Hepatocyte (in vitro differentiated cells): ENCODE data around the gene AGFG1. TPM values are rescaled to one million over a fixed set of nuclear protein-coding genes. Genes with fewer than 3 reads are reported as not detected.
A peak's percentile ranks its signal among the peaks of the same experiment; 100 is the strongest.

Experiments
- DNase-seq: peaks from one replicate; pipeline ENCODE4 v3.0.0-alpha.2; 2016; ENCODE audit warnings: low spot score
- H2AFZ ChIP-seq: fragments of 200-600 bp; sonication (generic); 2 replicates; pipeline ENCODE4 v1.6.0; 2016; ENCODE audit warnings: antibody characterized with exemption, mild to moderate bottlenecking
- H3K27ac ChIP-seq: fragments of 200-600 bp; sonication (generic); 2 replicates; pipeline ENCODE4 v1.5.1; 2016; ENCODE audit warnings: mild to moderate bottlenecking
- H3K27me3 ChIP-seq: fragments of 200-600 bp; sonication (generic); 2 replicates; pipeline ENCODE4 v1.6.1; 2016
- H3K36me3 ChIP-seq: fragments of 200-600 bp; sonication (generic); replicated peaks from 2 replicates; pipeline ENCODE4 v1.5.1; 2016; ENCODE audit warnings: low read depth; ENCODE audit not compliant: insufficient read depth
- H3K4me1 ChIP-seq: fragments of 200-600 bp; sonication (generic); 2 replicates; pipeline ENCODE4 v1.5.1; 2016; ENCODE audit warnings: mild to moderate bottlenecking, moderate library complexity; ENCODE audit not compliant: insufficient read depth
- H3K4me2 ChIP-seq: fragments of 200-600 bp; sonication (generic); 2 replicates; pipeline ENCODE4 v1.6.0; 2016
- H3K4me3 ChIP-seq: fragments of 200-600 bp; sonication (generic); 2 replicates; pipeline ENCODE4 v1.5.1; 2016; ENCODE audit warnings: mild to moderate bottlenecking
- H3K79me2 ChIP-seq: fragments of 200-600 bp; sonication (generic); 2 replicates; pipeline ENCODE4 v1.6.0; 2017; ENCODE audit warnings: mild to moderate bottlenecking
- H3K9me2 ChIP-seq: fragments of 200-600 bp; sonication (generic); replicated peaks from 2 replicates; pipeline ENCODE4 v1.6.0; 2017; ENCODE audit warnings: mild to moderate bottlenecking; ENCODE audit not compliant: insufficient read depth
- H3K9me3 ChIP-seq: fragments of 200-600 bp; sonication (generic); 2 replicates; pipeline ENCODE4 v1.5.1; 2016; ENCODE audit warnings: low read depth, mild to moderate bottlenecking
- H4K20me1 ChIP-seq: fragments of 200-600 bp; sonication (generic); 2 replicates; pipeline ENCODE4 v1.6.0; 2016; ENCODE audit warnings: mild to moderate bottlenecking; ENCODE audit not compliant: insufficient read depth, poor library complexity, severe bottlenecking
- EZH2 ChIP-seq: fragments of 200-600 bp; sonication (generic); IDR thresholded peaks from 2 replicates; pipeline ENCODE4 v1.6.1; 2016; ENCODE audit warnings: antibody characterized with exemption, mild to moderate bottlenecking, borderline replicate concordance
- EZH2phosphoT487 ChIP-seq: fragments of 200-600 bp; sonication (generic); IDR thresholded peaks from one replicate; pipeline ENCODE4 v1.6.1; 2018; ENCODE audit warnings: antibody characterized with exemption, mild to moderate bottlenecking, low read depth, moderate library complexity; ENCODE audit not compliant: unreplicated experiment, severe bottlenecking
- WGBS: methylation state at CpG from one replicate; pipeline ENCODE4 v1.1.6; 2016; ENCODE audit warnings: low lambda C conversion rate; ENCODE audit errors: missing lambda C conversion rate; 5-methylcytosine and 5-hydroxymethylcytosine counted together
- polyA plus RNA-seq: library from polyadenylated mRNA; unstranded; fragments of >200 nt; fragmentation: Nextera tagmentation; extraction: Ambion mirVana; gene quantifications from 2 replicates; pipeline ENCODE4 v1.2.1, GENCODE V29; 2016
- total RNA-seq: library from RNA; depleted of rRNA; stranded (reverse); fragments of >200 nt; gene quantifications from 2 replicates; pipeline ENCODE4 v1.2.3, GENCODE V29; 2014
- TF ChIP-seq, protein P1 (sequence below): fragments of 200-600 bp; sonication (generic); IDR thresholded peaks from 2 replicates; pipeline ENCODE4 v1.5.1; 2016; ENCODE audit warnings: antibody characterized with exemption, mild to moderate bottlenecking; ENCODE audit not compliant: poor library complexity

The AGFG1 gene
- total and polyA plus RNA-seq, 2 experiments from 2014 or later, result 62.4 to 91.6 TPM

GRCh38 chr2:227499627-227500300 lies 27.8 kb downstream of the AGFG1 start:
- Histone ChIP-seq H2AFZ (no peak overlapping the region), H3K27ac (no peak overlapping the region), H3K27me3 (no peaks in the 10 kb centered on the region), H3K4me2 (no peak overlapping the region), H3K4me3 (no peak overlapping the region), H3K79me2 (peaks cover 100% of the 10 kb centered on the region), H3K36me3 (no peaks in the 10 kb centered on the region), H3K9me3 (no peaks in the 10 kb centered on the region), H3K9me2 (no peaks in the 10 kb centered on the region), H3K4me1 (peaks cover 18% of the 10 kb centered on the region), H4K20me1 (peaks cover 54% of the 10 kb centered on the region)
- TF ChIP-seq, protein P1, sequence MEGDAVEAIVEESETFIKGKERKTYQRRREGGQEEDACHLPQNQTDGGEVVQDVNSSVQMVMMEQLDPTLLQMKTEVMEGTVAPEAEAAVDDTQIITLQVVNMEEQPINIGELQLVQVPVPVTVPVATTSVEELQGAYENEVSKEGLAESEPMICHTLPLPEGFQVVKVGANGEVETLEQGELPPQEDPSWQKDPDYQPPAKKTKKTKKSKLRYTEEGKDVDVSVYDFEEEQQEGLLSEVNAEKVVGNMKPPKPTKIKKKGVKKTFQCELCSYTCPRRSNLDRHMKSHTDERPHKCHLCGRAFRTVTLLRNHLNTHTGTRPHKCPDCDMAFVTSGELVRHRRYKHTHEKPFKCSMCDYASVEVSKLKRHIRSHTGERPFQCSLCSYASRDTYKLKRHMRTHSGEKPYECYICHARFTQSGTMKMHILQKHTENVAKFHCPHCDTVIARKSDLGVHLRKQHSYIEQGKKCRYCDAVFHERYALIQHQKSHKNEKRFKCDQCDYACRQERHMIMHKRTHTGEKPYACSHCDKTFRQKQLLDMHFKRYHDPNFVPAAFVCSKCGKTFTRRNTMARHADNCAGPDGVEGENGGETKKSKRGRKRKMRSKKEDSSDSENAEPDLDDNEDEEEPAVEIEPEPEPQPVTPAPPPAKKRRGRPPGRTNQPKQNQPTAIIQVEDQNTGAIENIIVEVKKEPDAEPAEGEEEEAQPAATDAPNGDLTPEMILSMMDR, result no peak
- TF ChIP-seq EZH2, result no peak
- TF ChIP-seq EZH2phosphoT487, result no peak
- WGBS, result 95% methylated on average over 6 of the region's 6 CpGs
- DNase-seq, result peak; percentile 16

- no peaks in the 10 kb centered on the region for H3K36me3 ChIP-seq
- H3K4me1 ChIP-seq, result peaks cover 19% of the 10 kb centered on the region
- H3K27me3 ChIP-seq, result no peaks in the 10 kb centered on the region
- no peak overlapping the region for H3K4me2 ChIP-seq
- H3K9me2 ChIP-seq, result no peaks in the 10 kb centered on the region
- DNase-seq, result no peak
- peaks cover 58% of the 10 kb centered on the region for H4K20me1 ChIP-seq
- H3K4me3 ChIP-seq, result no peak overlapping the region
- no peaks in the 10 kb centered on the region for H3K9me3 ChIP-seq
- WGBS, result 96% methylated on average over 1 of the region's 1 CpG
- TF ChIP-seq EZH2phosphoT487 (no peak), EZH2 (no peak)
- no peak overlapping the region for H3K27ac ChIP-seq
- H3K79me2 ChIP-seq, result peaks cover 100% of the 10 kb centered on the region
- H2AFZ ChIP-seq, result no peak overlapping the region
These were observed 28.3 kb downstream of the AGFG1 start for GRCh38 chr2:227500301-227500630.

GRCh38 chr2:227503433-227504406 lies 31.8 kb downstream of the AGFG1 start:
- Histone ChIP-seq H3K27ac (peak overlapping the region; percentile 2), H3K27me3 (no peaks in the 10 kb centered on the region), H3K36me3 (no peaks in the 10 kb centered on the region), H3K79me2 (peaks cover 98% of the 10 kb centered on the region), H2AFZ (no peak overlapping the region), H4K20me1 (peaks cover 71% of the 10 kb centered on the region), H3K4me3 (no peak overlapping the region), H3K9me3 (no peaks in the 10 kb centered on the region), H3K4me2 (no peak overlapping the region), H3K4me1 (peaks cover 30% of the 10 kb centered on the region), H3K9me2 (no peaks in the 10 kb centered on the region)
- TF ChIP-seq EZH2 (no peak), EZH2phosphoT487 (no peak)
- TF ChIP-seq, protein P1, result no peak
- DNase-seq, result peak; percentile 8
- 96% methylated on average over 5 of the region's 5 CpGs for WGBS

GRCh38 chr2:227504700-227505099 lies 32.7 kb downstream of the AGFG1 start:
- WGBS, result 46% methylated on average over 3 of the region's 3 CpGs
- Histone ChIP-seq H3K4me1 (peaks cover 26% of the 10 kb centered on the region), H3K79me2 (peaks cover 98% of the 10 kb centered on the region), H3K4me3 (no peak overlapping the region), H3K27me3 (no peaks in the 10 kb centered on the region), H3K4me2 (no peak overlapping the region), H2AFZ (no peak overlapping the region), H3K36me3 (no peaks in the 10 kb centered on the region), H3K9me3 (no peaks in the 10 kb centered on the region), H3K27ac (peak overlapping the region; percentile 2), H4K20me1 (peaks cover 70% of the 10 kb centered on the region), H3K9me2 (no peaks in the 10 kb centered on the region)
- TF ChIP-seq, protein P1, result no peak
- TF ChIP-seq EZH2 (no peak), EZH2phosphoT487 (no peak)
- DNase-seq, result no peak
